ENCODE results near the gene TOP1. TPM values are rescaled to one million over a fixed set of nuclear protein-coding genes. Genes with fewer than 3 reads are reported as not detected.
A peak's percentile ranks its signal among the peaks of the same experiment; 100 is the strongest.

Gene TOP1
- total RNA-seq, 2 experiments from 2014 or later = 37.6 to 41.7 TPM

DNA sequence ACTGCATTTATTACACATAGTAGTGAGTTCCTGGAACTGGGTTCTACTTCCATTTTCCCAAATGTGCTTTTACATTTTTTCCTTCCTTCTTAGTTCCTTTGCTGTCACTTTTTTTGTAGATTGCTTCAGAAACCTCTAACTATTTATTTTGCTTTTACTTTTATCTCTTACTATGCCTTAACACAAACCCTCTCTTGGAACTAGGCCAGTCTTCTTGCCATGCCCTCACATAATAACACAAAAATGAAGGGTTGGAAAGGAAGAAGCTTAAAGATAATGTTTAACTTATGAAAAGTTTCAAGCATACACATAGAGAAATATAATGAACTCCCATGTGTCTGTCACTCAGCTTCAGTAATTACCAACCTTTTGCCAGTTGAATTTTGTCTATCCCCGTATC, 27.1 kb downstream of the TOP1 start:
- H3K36me3 Mint-ChIP-seq (ENCODE audit: low read depth) = peaks cover 36% of the 10 kb centered on the region

DNA sequence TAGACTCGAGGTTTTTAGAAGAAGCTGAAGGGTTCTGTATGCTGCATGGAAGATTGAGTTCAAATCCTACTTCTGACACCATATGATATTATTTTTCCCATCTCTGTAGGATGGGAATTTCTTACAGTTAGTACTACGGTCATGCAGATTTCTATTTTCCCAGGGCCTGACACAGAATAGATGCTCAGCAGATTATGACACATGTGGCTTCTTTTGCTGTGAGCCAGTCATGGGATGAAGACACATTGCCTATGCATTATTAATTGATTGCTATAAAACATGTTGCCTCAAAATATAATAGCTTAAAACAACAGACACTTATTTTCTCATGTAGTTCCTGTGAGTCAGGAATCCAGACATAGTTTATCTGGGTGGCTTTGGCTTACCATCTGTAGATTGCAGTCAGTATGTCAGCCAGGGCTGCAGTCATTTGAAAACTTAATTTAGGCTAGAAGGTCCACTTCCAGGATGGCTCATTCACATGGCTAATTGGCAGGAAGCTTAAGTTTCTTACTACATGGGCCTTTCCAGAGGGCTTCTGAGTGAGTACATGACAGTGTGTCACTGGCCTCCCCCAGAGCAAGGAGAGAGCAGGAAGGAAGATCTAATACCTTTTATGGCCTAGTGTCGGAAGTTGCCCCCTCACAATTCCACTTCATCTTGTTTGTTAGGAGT, 29.5 kb downstream of the TOP1 start:
- intact Hi-C loops (cut with DNase I, micrococcal nuclease) = no loop called here
- DNase-seq (peak in 1 of 14 experiments; percentile 15), ATAC-seq (ENCODE audit: poor library complexity) (no peak)
- Mint-ChIP-seq H3K9me3 (no peaks in the 10 kb centered on the region), H3K4me3 (no peak overlapping the region), H3K27me3 (no peaks in the 10 kb centered on the region), H3K36me3 (ENCODE audit: low read depth) (peaks cover 60% of the 10 kb centered on the region), H3K4me1 (ENCODE audit: low read depth) (peaks cover 83% of the 10 kb centered on the region), H3K27ac (no peak overlapping the region)
- peaks cover 21% of the 10 kb centered on the region for H3K36me3 ChIP-seq (ENCODE audit: insufficient read depth, low read length)
- peaks cover 6% of the 10 kb centered on the region for H3K4me1 ChIP-seq (ENCODE audit: insufficient read depth, low read length)
- TF ChIP-seq, protein P1, sequence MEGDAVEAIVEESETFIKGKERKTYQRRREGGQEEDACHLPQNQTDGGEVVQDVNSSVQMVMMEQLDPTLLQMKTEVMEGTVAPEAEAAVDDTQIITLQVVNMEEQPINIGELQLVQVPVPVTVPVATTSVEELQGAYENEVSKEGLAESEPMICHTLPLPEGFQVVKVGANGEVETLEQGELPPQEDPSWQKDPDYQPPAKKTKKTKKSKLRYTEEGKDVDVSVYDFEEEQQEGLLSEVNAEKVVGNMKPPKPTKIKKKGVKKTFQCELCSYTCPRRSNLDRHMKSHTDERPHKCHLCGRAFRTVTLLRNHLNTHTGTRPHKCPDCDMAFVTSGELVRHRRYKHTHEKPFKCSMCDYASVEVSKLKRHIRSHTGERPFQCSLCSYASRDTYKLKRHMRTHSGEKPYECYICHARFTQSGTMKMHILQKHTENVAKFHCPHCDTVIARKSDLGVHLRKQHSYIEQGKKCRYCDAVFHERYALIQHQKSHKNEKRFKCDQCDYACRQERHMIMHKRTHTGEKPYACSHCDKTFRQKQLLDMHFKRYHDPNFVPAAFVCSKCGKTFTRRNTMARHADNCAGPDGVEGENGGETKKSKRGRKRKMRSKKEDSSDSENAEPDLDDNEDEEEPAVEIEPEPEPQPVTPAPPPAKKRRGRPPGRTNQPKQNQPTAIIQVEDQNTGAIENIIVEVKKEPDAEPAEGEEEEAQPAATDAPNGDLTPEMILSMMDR (IDR thresholded peaks at IDR 0.05) = no peak
- ChIA-PET CTCF (interaction anchor here (1.7 kb wide), 1 partner anchor 20 kb away, joined by 3 read pairs; no protein-coding TSS in a partner anchor), POLR2A (no interaction called here)
- H3K27me3 ChIP-seq (ENCODE audit: control insufficient read depth in 1 of 2, insufficient read depth in 2 of 2, low read length in 2 of 2) = no peaks in the 10 kb centered on the region
- no peak overlapping the region for H3K4me3 ChIP-seq (ENCODE audit: low read length)
- no peaks in the 10 kb centered on the region for H3K9me3 ChIP-seq (ENCODE audit: control insufficient read depth in 1 of 2, insufficient read depth in 1 of 2, low read length in 2 of 2)
- no peak overlapping the region for H3K27ac ChIP-seq (ENCODE audit: low read depth in 1 of 2, low read length in 2 of 2)

More for the DNA sequence above, 27.1 kb downstream of the TOP1 start:
- intact Hi-C loops (cut with DNase I, micrococcal nuclease) = no loop called here
- Mint-ChIP-seq H3K27ac (no peak overlapping the region), H3K4me3 (no peak overlapping the region), H3K4me1 (ENCODE audit: low read depth) (peaks cover 84% of the 10 kb centered on the region), H3K27me3 (no peaks in the 10 kb centered on the region), H3K9me3 (no peaks in the 10 kb centered on the region)
- no peak for DNase-seq
- POLR2A ChIA-PET = no interaction called here
- no peaks in the 10 kb centered on the region for H3K36me3 ChIP-seq (ENCODE audit: insufficient read depth, low read length)
- CTCF ChIA-PET = interaction anchor here (0.5 kb wide), 1 partner anchor 8 kb away, joined by 3 read pairs; no protein-coding TSS in a partner anchor
- no peak for ATAC-seq (ENCODE audit: poor library complexity)
- H3K9me3 ChIP-seq (ENCODE audit: control insufficient read depth in 1 of 2, insufficient read depth in 1 of 2, low read length in 2 of 2) = no peaks in the 10 kb centered on the region
- peaks cover 19% of the 10 kb centered on the region for H3K4me1 ChIP-seq (ENCODE audit: insufficient read depth, low read length)
- H3K4me3 ChIP-seq (ENCODE audit: low read length) = no peak overlapping the region
- H3K27ac ChIP-seq (ENCODE audit: low read depth in 1 of 2, low read length in 2 of 2) = no peak overlapping the region
- H3K27me3 ChIP-seq (ENCODE audit: control insufficient read depth in 1 of 2, insufficient read depth in 2 of 2, low read length in 2 of 2) = no peaks in the 10 kb centered on the region
- TF ChIP-seq, protein P1 (IDR thresholded peaks at IDR 0.05) = no peak

GRCh38 chr20:41058674-41059635, 30.3 kb downstream of the TOP1 start:
- no peak overlapping the region for H3K27ac ChIP-seq (ENCODE audit: low read depth in 1 of 2, low read length in 2 of 2)
- no peak overlapping the region for H3K4me3 Mint-ChIP-seq
- ATAC-seq (ENCODE audit: poor library complexity) (no peak), DNase-seq (no peak)
- H3K4me1 Mint-ChIP-seq (ENCODE audit: low read depth) = peaks cover 83% of the 10 kb centered on the region
- TF ChIP-seq, protein P1 (IDR thresholded peaks at IDR 0.05) = no peak
- H3K27me3 ChIP-seq (ENCODE audit: control insufficient read depth in 1 of 2, insufficient read depth in 2 of 2, low read length in 2 of 2) = no peaks in the 10 kb centered on the region
- no peak overlapping the region for H3K27ac Mint-ChIP-seq
- intact Hi-C loops (cut with DNase I, micrococcal nuclease) = no loop called here
- POLR2A ChIA-PET = no interaction called here
- H3K4me1 ChIP-seq (ENCODE audit: insufficient read depth, low read length) = peaks cover 6% of the 10 kb centered on the region
- H3K27me3 Mint-ChIP-seq = no peaks in the 10 kb centered on the region
- no peaks in the 10 kb centered on the region for H3K9me3 ChIP-seq (ENCODE audit: control insufficient read depth in 1 of 2, insufficient read depth in 1 of 2, low read length in 2 of 2)
- no peak overlapping the region for H3K4me3 ChIP-seq (ENCODE audit: low read length)
- peaks cover 69% of the 10 kb centered on the region for H3K36me3 Mint-ChIP-seq (ENCODE audit: low read depth)
- H3K9me3 Mint-ChIP-seq = no peaks in the 10 kb centered on the region
- CTCF ChIA-PET = interaction anchor here (1.7 kb wide), 1 partner anchor 21 kb away, joined by 3 read pairs; no protein-coding TSS in a partner anchor
- H3K36me3 ChIP-seq (ENCODE audit: insufficient read depth, low read length) = peaks cover 25% of the 10 kb centered on the region
